Loucy (cell line): ENCODE measurements around the gene ZNF385C.

Experiments
- H2AFZ ChIP-seq: fragments of 200-600 bp; sonication (generic); 2 replicates; pipeline ENCODE4 v1.6.0; 2016; ENCODE audit warnings: antibody characterized with exemption, mild to moderate bottlenecking, low read length, moderate library complexity
- H3F3A ChIP-seq: fragments of 200-600 bp; 2 replicates; pipeline ENCODE4 v1.6.0; 2016; ENCODE audit warnings: antibody characterized with exemption, low read depth, mild to moderate bottlenecking
- H3K27me3 ChIP-seq: fragments of 200-600 bp; sonication (generic); 2 replicates; pipeline ENCODE4 v1.6.1; 2014; ENCODE audit warnings: low read length, mild to moderate bottlenecking; ENCODE audit not compliant: insufficient read depth, poor library complexity, severe bottlenecking
- H3K36me3 ChIP-seq: fragments of 200-600 bp; sonication (generic); 2 replicates; pipeline ENCODE4 v1.6.1; 2016; ENCODE audit warnings: low read length; ENCODE audit not compliant: insufficient read depth
- H3K4me1 ChIP-seq: fragments of 200-600 bp; sonication (generic); 2 replicates; pipeline ENCODE4 v1.5.1; 2014; ENCODE audit warnings: low read length, mild to moderate bottlenecking; ENCODE audit not compliant: insufficient read depth, poor library complexity, severe bottlenecking
- H3K4me2 ChIP-seq: fragments of 200-600 bp; sonication (generic); 2 replicates; pipeline ENCODE4 v1.6.0; 2014; ENCODE audit warnings: antibody characterized with exemption, low read length, low read depth, mild to moderate bottlenecking; ENCODE audit not compliant: poor library complexity, severe bottlenecking
- H3K4me3 ChIP-seq: fragments of 200-600 bp; sonication (generic); 2 replicates; pipeline ENCODE4 v1.5.1; 2014; ENCODE audit warnings: low read length, mild to moderate bottlenecking, mixed read lengths; ENCODE audit not compliant: poor library complexity, severe bottlenecking
- H3K79me2 ChIP-seq: fragments of 200-600 bp; sonication (generic); 2 replicates; pipeline ENCODE4 v1.6.1; 2014; ENCODE audit warnings: low read length; ENCODE audit not compliant: insufficient read depth
- H3K9ac ChIP-seq: fragments of 200-600 bp; sonication (generic); 2 replicates; pipeline ENCODE4 v1.6.0; 2014; ENCODE audit warnings: mild to moderate bottlenecking, low read depth, low read length, moderate library complexity; ENCODE audit not compliant: poor library complexity, severe bottlenecking
- H3K9me2 ChIP-seq: fragments of 200-600 bp; sonication (generic); replicated peaks from 2 replicates; pipeline ENCODE4 v1.6.1; 2016; ENCODE audit warnings: low read depth, low read length, mixed read lengths
- H3K9me3 ChIP-seq: fragments of 200-600 bp; sonication (generic); 2 replicates; pipeline ENCODE4 v1.6.1; 2014; ENCODE audit warnings: mild to moderate bottlenecking, antibody characterized with exemption, low read length, low read depth; ENCODE audit not compliant: insufficient read depth
- H4K20me1 ChIP-seq: fragments of 200-600 bp; sonication (generic); 2 replicates; pipeline ENCODE4 v1.6.0; 2014; ENCODE audit warnings: antibody characterized with exemption, low read length, mild to moderate bottlenecking; ENCODE audit not compliant: insufficient read depth, poor library complexity, severe bottlenecking
- CTCF ChIP-seq: fragments of 200-600 bp; sonication (generic); conservative IDR thresholded peaks from 2 replicates; pipeline ENCODE4 v1.5.1; 2014; ENCODE audit warnings: mild to moderate bottlenecking, antibody characterized with exemption, low read length
- EZH2phosphoT487 ChIP-seq: fragments of 200-600 bp; IDR thresholded peaks from 2 replicates; pipeline ENCODE4 v1.6.1; 2018; ENCODE audit warnings: antibody characterized with exemption, mild to moderate bottlenecking, moderate library complexity, borderline replicate concordance

ZNF385C gene

DNA sequence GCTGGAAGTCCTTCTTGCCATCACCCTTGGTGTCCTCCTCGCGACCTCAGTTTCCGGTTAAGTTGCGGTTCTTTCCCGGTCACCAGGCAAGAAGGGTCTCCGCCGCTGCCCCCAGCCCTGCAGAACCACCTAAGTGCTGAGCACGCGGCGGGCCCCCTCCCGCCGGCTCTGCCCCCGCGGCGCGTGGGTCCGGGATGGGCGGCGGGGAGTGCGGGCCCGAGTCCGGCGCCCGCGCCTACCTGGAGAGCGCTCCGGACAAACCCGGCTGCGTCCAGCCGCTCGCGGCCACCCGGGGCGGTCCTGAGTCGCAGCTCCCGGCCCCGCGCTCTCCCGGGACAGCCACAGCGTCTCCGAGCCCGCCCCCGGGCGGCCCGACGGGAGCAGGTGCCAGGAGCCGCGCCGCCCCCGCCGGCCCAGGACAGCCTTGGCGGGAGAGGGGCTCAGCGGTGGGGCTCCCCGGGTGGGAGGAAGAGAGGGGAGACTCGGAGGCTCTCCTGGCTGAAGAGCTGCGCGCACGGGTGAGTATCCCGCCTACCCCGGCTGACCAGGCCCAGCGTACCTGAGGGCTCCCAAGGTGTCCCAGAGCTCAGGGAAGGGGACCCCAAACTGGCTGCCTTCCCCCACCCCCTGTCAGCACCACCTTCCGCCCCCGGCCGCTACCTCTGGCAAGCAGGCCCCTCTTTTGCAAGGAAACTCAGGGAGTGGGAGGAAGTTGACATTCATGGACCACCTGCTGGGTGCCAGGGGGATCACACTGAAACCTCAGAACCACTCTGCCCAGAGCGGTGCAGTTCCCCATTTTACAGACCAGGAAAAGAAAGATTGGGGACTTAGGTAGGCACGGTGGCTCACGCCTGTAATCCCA, 25.7 kb downstream of the ZNF385C start:
- Histone ChIP-seq H2AFZ (peak overlapping the region; percentile 95), H3K9me2 (no peaks in the 10 kb centered on the region), H3F3A (no peaks in the 10 kb centered on the region), H3K4me2 (peak overlapping the region; percentile 86), H3K4me1 (peaks cover 33% of the 10 kb centered on the region), H3K79me2 (peaks cover 20% of the 10 kb centered on the region; the same call in 1 of the 2 replicates), H4K20me1 (no peaks in the 10 kb centered on the region), H3K27me3 (no peaks in the 10 kb centered on the region), H3K36me3 (no peaks in the 10 kb centered on the region), H3K4me3 (peak overlapping the region; percentile 87), H3K9ac (peak overlapping the region; percentile 81), H3K9me3 (no peaks in the 10 kb centered on the region)
- peak; percentile 34; the same call in 1 of the 2 replicates for TF ChIP-seq CTCF
- TF ChIP-seq EZH2phosphoT487 = no peak

DNA sequence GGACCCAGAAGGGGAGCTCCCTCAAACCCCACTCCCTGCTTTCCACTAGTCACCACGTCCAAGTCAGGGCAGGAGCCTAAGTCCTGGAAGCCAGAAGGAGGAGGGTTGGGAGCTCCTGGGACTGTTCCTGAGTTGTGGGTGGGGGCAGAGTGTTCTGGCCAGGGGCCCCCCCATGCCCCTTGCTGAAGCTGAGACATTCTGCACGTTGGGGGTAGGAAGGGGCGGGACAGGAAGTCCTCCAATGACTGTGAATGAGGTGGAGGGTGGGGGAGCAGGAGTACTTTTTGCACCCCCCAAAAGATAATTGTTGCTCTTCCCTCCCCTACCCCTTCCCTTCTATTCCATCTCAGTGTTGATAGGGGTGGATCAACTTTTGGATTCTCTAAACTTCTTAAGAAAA, 26.5 kb downstream of the ZNF385C start:
- no peaks in the 10 kb centered on the region for H4K20me1 ChIP-seq
- H3K4me3 ChIP-seq = peak overlapping the region; percentile 87
- no peaks in the 10 kb centered on the region for H3K9me3 ChIP-seq
- TF ChIP-seq CTCF = no peak
- no peak for TF ChIP-seq EZH2phosphoT487
- H3F3A ChIP-seq = no peaks in the 10 kb centered on the region
- peak overlapping the region; percentile 95 for H2AFZ ChIP-seq
- no peaks in the 10 kb centered on the region for H3K27me3 ChIP-seq
- H3K79me2 ChIP-seq = peaks cover 20% of the 10 kb centered on the region; the same call in 1 of the 2 replicates
- no peaks in the 10 kb centered on the region for H3K36me3 ChIP-seq
- peak overlapping the region; percentile 86 for H3K4me2 ChIP-seq
- peak overlapping the region; percentile 81 for H3K9ac ChIP-seq
- H3K4me1 ChIP-seq = peaks cover 33% of the 10 kb centered on the region
- no peaks in the 10 kb centered on the region for H3K9me2 ChIP-seq

- Histone ChIP-seq H3K27me3 (no peaks in the 10 kb centered on the region), H3K9ac (no peak overlapping the region)
Observed at GRCh38 chr17:42068979-42069378, 29.3 kb downstream of the ZNF385C start.

More at GRCh38 chr17:42068979-42069378, 29.3 kb downstream of the ZNF385C start:
- Histone ChIP-seq H3K4me2 (no peak overlapping the region), H3K4me3 (no peak overlapping the region), H2AFZ (no peak overlapping the region), H4K20me1 (no peaks in the 10 kb centered on the region), H3K9me3 (no peaks in the 10 kb centered on the region), H3K79me2 (peaks cover 18% of the 10 kb centered on the region; the same call in 1 of the 2 replicates), H3K4me1 (peaks cover 31% of the 10 kb centered on the region), H3F3A (no peaks in the 10 kb centered on the region), H3K36me3 (no peaks in the 10 kb centered on the region), H3K9me2 (no peaks in the 10 kb centered on the region)
- no peak for TF ChIP-seq CTCF
- TF ChIP-seq EZH2phosphoT487 = no peak
